ENCODE results near the gene CNTN4.

GRCh38 chr3:2967871-2968270 is 869.2 kb downstream of the CNTN4 start:
- TF ChIP-seq USF2 (CRISPR knock-in tag; IDR thresholded peaks at IDR 0.05) (no peak), CTCF (IDR thresholded peaks at IDR 0.05) (no peak), NFYB (CRISPR knock-in tag; conservative IDR thresholded peaks at IDR 0.05; ENCODE audit: low read depth) (no peak), ZNF671 (CRISPR knock-in tag; IDR thresholded peaks at IDR 0.05) (no peak), ZBTB43 (CRISPR knock-in tag; IDR thresholded peaks at IDR 0.05) (no peak), PRDM15 (CRISPR knock-in tag; IDR thresholded peaks at IDR 0.05) (no peak), FOXJ3 (CRISPR knock-in tag; IDR thresholded peaks at IDR 0.05; ENCODE audit: borderline replicate concordance) (no peak), FOXK1 (CRISPR knock-in tag; IDR thresholded peaks at IDR 0.05) (no peak), ATF2 (CRISPR knock-in tag; IDR thresholded peaks at IDR 0.05; ENCODE audit: borderline replicate concordance, low read depth) (no peak), FOXP4 (CRISPR knock-in tag; IDR thresholded peaks at IDR 0.05) (no peak), ZNF416 (CRISPR knock-in tag; IDR thresholded peaks at IDR 0.05) (no peak)
